Measurements from ENCODE around the gene IFITM5.

DNA sequence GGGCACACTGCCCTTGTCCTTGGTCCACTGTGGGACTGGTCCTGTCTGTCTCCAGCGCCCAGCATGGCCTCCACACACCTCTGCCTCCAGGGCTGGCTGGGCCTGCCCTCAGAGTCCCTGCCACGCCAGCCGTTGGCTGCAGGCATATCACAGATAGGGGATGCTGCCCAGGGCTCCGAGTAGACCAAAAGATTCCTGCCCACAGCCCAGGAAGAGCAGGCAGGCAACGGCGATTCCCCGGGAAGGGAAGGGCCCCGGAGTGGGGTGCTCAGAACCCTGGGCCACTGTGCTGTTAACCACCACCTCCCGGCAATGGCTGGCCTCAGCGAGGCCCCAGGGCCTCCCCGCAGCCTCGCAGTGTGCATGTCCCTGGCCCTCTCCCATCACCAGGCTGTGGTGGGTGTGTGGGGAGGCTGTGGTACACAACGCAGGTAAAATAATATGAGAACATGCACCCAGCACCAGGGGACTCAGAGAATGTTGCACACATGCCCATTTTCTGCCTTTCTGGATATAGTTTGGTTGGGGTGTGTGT, 2.2 kb downstream of the IFITM5 start:
- TF ChIP-seq, protein P1, sequence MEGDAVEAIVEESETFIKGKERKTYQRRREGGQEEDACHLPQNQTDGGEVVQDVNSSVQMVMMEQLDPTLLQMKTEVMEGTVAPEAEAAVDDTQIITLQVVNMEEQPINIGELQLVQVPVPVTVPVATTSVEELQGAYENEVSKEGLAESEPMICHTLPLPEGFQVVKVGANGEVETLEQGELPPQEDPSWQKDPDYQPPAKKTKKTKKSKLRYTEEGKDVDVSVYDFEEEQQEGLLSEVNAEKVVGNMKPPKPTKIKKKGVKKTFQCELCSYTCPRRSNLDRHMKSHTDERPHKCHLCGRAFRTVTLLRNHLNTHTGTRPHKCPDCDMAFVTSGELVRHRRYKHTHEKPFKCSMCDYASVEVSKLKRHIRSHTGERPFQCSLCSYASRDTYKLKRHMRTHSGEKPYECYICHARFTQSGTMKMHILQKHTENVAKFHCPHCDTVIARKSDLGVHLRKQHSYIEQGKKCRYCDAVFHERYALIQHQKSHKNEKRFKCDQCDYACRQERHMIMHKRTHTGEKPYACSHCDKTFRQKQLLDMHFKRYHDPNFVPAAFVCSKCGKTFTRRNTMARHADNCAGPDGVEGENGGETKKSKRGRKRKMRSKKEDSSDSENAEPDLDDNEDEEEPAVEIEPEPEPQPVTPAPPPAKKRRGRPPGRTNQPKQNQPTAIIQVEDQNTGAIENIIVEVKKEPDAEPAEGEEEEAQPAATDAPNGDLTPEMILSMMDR (IDR thresholded peaks at IDR 0.05; ENCODE audit: low read depth, low read length), result no peak
- no peak for TF ChIP-seq EZH2phosphoT487 (IDR thresholded peaks at IDR 0.05; ENCODE audit: low read depth)
